HCT116 (cell line): ENCODE results near the gene SUN2. TPM values are rescaled to one million over a fixed set of nuclear protein-coding genes. Genes with fewer than 3 reads are reported as not detected.

Experiments used
- ATAC-seq: fragments of 200-7000 bp; cut with Tn5 transposase; 2 replicates; pipeline ENCODE4 v1.9.1; 2020; ENCODE audit warnings: mild to moderate bottlenecking, moderate library complexity
- BruUV-seq: library from RNA; stranded (reverse); fragments of 400-500 nt; replicated peaks from 2 replicates; lab custom pipeline; 2021; lab: Mats Ljungman, UMichigan
- CTCF ChIA-PET: fragments of 300-600 bp; sonication (Branson Sonifier 250); formaldehyde crosslinking; loops from one replicate; lab custom pipeline; 2021; ENCODE audit warnings: antibody characterized with exemption; lab: Charles Lee
- POLR2A ChIA-PET: fragments of 300-600, 350-600 bp; sonication (Branson Sonifier 250); formaldehyde crosslinking; loops from one replicate; lab custom pipeline; 2021; ENCODE audit warnings: antibody characterized with exemption; lab: Charles Lee
- RAD21 ChIA-PET, 2 experiments: fragments of 300-600 bp; sonication (Branson Sonifier 250); formaldehyde crosslinking; loops; one replicate each; lab custom pipeline; 2023; ENCODE audit warnings: low total read pairs in 2 of 2; ENCODE audit not compliant: uncharacterized antibody in 2 of 2, unreplicated experiment in 2 of 2, low non-redundant PET in 1 of 2; lab: Charles Lee
- DNase-seq: peaks from one replicate; pipeline ENCODE4 v3.0.0-alpha.2; 2010; ENCODE audit warnings: low read depth, low spot score
- H2AFZ ChIP-seq: fragments of 200-600 bp; shearing (Covaris generic), sonication (generic); 2 replicates; pipeline ENCODE4 v1.6.1; 2017; ENCODE audit warnings: low read depth, mixed run types, mixed read lengths, antibody characterized with exemption, low read length; ENCODE audit not compliant: poor library complexity, severe bottlenecking
- H3K27ac ChIP-seq: 2 replicates; pipeline ENCODE4 v1.5.1; 2012; ENCODE audit warnings: low read depth, low read length
- H3K27me3 ChIP-seq: fragments of 200-600 bp; sonication (generic); 2 replicates; pipeline ENCODE4 v1.6.1; 2016; ENCODE audit warnings: mixed run types, low read length, mixed read lengths; ENCODE audit not compliant: insufficient read depth
- H3K36me3 ChIP-seq, 2 experiments: fragments of 200-500 bp in 1 of 2; fragments of 200-600 bp in 1 of 2; sonication (Bioruptor generic) in 1 of 2; sonication (generic) in 1 of 2; 2 replicates each; pipeline versions ENCODE4 v1.5.1 to v1.6.1; 2014 to 2016; ENCODE audit warnings: low read length in 2 of 2, inconsistent platforms in 1 of 2, mixed read lengths in 1 of 2, mixed run types in 1 of 2; ENCODE audit not compliant: insufficient read depth in 2 of 2, control insufficient read depth in 1 of 2
- H3K4me1 ChIP-seq, 2 experiments: fragments of 200-600 bp in 1 of 2; sonication (generic) in 1 of 2; 2 replicates each; pipeline versions ENCODE4 v1.5.1 to v1.6.1; 2012 to 2017; ENCODE audit warnings: low read length in 2 of 2, inconsistent platforms in 1 of 2, mild to moderate bottlenecking in 1 of 2, mixed read lengths in 1 of 2, mixed run types in 1 of 2, moderate library complexity in 1 of 2; ENCODE audit not compliant: insufficient read depth in 2 of 2, control insufficient read depth in 1 of 2
- H3K4me2 ChIP-seq: fragments of 200-600 bp; sonication (generic); 2 replicates; pipeline ENCODE4 v1.6.1; 2017; ENCODE audit warnings: mixed run types, low read length, mixed read lengths
- H3K4me3 ChIP-seq, 2 experiments: fragments of 200-600 bp in 1 of 2; sonication (generic) in 1 of 2; replicated peaks in 1 of 2; 2 replicates each; pipeline ENCODE4 v1.5.1; 2011 to 2016; ENCODE audit warnings: low read length in 2 of 2, control low read depth in 1 of 2, low read depth in 1 of 2, mild to moderate bottlenecking in 1 of 2, mixed read lengths in 1 of 2, mixed run types in 1 of 2
- H3K79me2 ChIP-seq: fragments of 200-600 bp; sonication (generic); 2 replicates; pipeline ENCODE4 v1.6.1; 2017; ENCODE audit warnings: mild to moderate bottlenecking, mixed run types, low read length, moderate library complexity, mixed read lengths; ENCODE audit not compliant: insufficient read depth
- H3K9ac ChIP-seq: fragments of 200-600 bp; sonication (generic); 2 replicates; pipeline ENCODE4 v1.6.1; 2016; ENCODE audit warnings: low read length, mixed read lengths
- H3K9me2 ChIP-seq: fragments of 200-600 bp; sonication (generic), shearing (Covaris generic); 2 replicates; pipeline ENCODE4 v1.6.1; 2017; ENCODE audit warnings: mixed run types, mild to moderate bottlenecking, moderate library complexity; ENCODE audit not compliant: insufficient read depth
- H3K9me3 ChIP-seq, 2 experiments: fragments of 200-500 bp in 1 of 2; fragments of 200-600 bp in 1 of 2; sonication (Bioruptor generic) in 1 of 2; sonication (generic) in 1 of 2; 2 replicates each; pipeline ENCODE4 v1.6.1; 2014 to 2017; ENCODE audit warnings: low read length in 2 of 2, mixed read lengths in 2 of 2, inconsistent platforms in 1 of 2, low read depth in 1 of 2, mild to moderate bottlenecking in 1 of 2, mixed run types in 1 of 2, moderate library complexity in 1 of 2; ENCODE audit not compliant: control insufficient read depth in 1 of 2, insufficient read depth in 1 of 2
- H4K20me1 ChIP-seq: fragments of 200-600 bp; sonication (generic), shearing (Covaris generic); 2 replicates; pipeline ENCODE4 v1.6.1; 2017; ENCODE audit warnings: mixed run types, mild to moderate bottlenecking, moderate library complexity; ENCODE audit not compliant: insufficient read depth
- ATF3 ChIP-seq: IDR thresholded peaks from 2 replicates; pipeline ENCODE4 v1.6.1; 2012
- CBX3 ChIP-seq: IDR thresholded peaks from 2 replicates; pipeline ENCODE4 v1.6.1; 2012; ENCODE audit warnings: low read depth
- CEBPB ChIP-seq: IDR thresholded peaks from 2 replicates; pipeline ENCODE4 v1.6.1; 2012; ENCODE audit warnings: low read depth
- EGR1 ChIP-seq: IDR thresholded peaks from 2 replicates; pipeline ENCODE4 v1.6.1; 2012; ENCODE audit warnings: low read depth
- EZH2 ChIP-seq: fragments of 200-600 bp; sonication (generic); IDR thresholded peaks from 2 replicates; pipeline ENCODE4 v1.6.1; 2017; ENCODE audit warnings: antibody characterized with exemption, mixed run types
- EZH2phosphoT487 ChIP-seq: fragments of 200-600 bp; IDR thresholded peaks from 2 replicates; pipeline ENCODE4 v1.6.1; 2018; ENCODE audit warnings: antibody characterized with exemption, borderline replicate concordance
- FOSL1 ChIP-seq: IDR thresholded peaks from 2 replicates; pipeline ENCODE4 v1.6.1; 2012; ENCODE audit warnings: low read depth
- JUND ChIP-seq: IDR thresholded peaks from 2 replicates; pipeline ENCODE4 v1.6.1; 2012
- MAX ChIP-seq: IDR thresholded peaks from 2 replicates; pipeline ENCODE4 v1.6.1; 2012
- POLR2A ChIP-seq: IDR thresholded peaks from 2 replicates; pipeline ENCODE4 v1.7.0; 2011; ENCODE audit warnings: borderline replicate concordance; ENCODE audit not compliant: insufficient read depth, insufficient read length; ENCODE audit errors: extremely low read depth
- POLR2AphosphoS5 ChIP-seq: IDR thresholded peaks from 2 replicates; pipeline ENCODE4 v1.6.1; 2011; ENCODE audit warnings: mild to moderate bottlenecking, low read depth, low read length, moderate library complexity
- RAD21 ChIP-seq: IDR thresholded peaks from 2 replicates; pipeline ENCODE4 v1.6.1; 2012; ENCODE audit warnings: low read depth, mild to moderate bottlenecking
- REST ChIP-seq: IDR thresholded peaks from 2 replicates; pipeline ENCODE4 v1.6.1; 2012; ENCODE audit warnings: low read depth
- SIN3A ChIP-seq: IDR thresholded peaks from 2 replicates; pipeline ENCODE4 v1.6.1; 2012; ENCODE audit warnings: low read depth
- SP1 ChIP-seq: IDR thresholded peaks from 2 replicates; pipeline ENCODE4 v1.6.1; 2012; ENCODE audit warnings: low read depth
- TCF7L2 ChIP-seq: IDR thresholded peaks from 2 replicates; pipeline ENCODE4 v1.7.0; 2011; ENCODE audit warnings: borderline replicate concordance, inconsistent platforms; ENCODE audit not compliant: insufficient read depth, insufficient read length; ENCODE audit errors: extremely low read depth
- YY1 ChIP-seq: IDR thresholded peaks from 2 replicates; pipeline ENCODE4 v1.6.1; 2011; ENCODE audit warnings: low read length, low read depth, moderate library complexity, mild to moderate bottlenecking; ENCODE audit not compliant: insufficient replicate concordance; ENCODE audit errors: extremely low read depth
- ZBTB33 ChIP-seq: IDR thresholded peaks from 2 replicates; pipeline ENCODE4 v1.6.1; 2011; ENCODE audit warnings: mild to moderate bottlenecking, low read length, moderate library complexity; ENCODE audit not compliant: insufficient replicate concordance; ENCODE audit errors: extremely low read depth
- ZFX ChIP-seq: fragments of 450-650 bp; IDR thresholded peaks from 2 replicates; pipeline ENCODE4 v1.6.1; 2017
- ZNF274 ChIP-seq: fragments of 200-500 bp; sonication (Bioruptor generic); IDR thresholded peaks from 2 replicates; pipeline ENCODE4 v1.6.1; 2014; ENCODE audit warnings: mild to moderate bottlenecking, low read depth, low read length, inconsistent platforms
- intact Hi-C: fragments of 100-400 bp; cut with micrococcal nuclease; formaldehyde crosslinking; loops from 2 replicates; pipeline ENCODE4 v1.10.0; 2022
- total RNA-seq: library from RNA; stranded (reverse); gene quantifications from one replicate; pipeline ENCODE4 v1.2.1, GENCODE V29; 2021; ENCODE audit not compliant: unreplicated experiment

Gene SUN2
- total RNA-seq, 1 experiment from 2014 or later = 71.6 TPM

- RAD21 ChIA-PET = no interaction called here
- Histone ChIP-seq H3K27me3 (no peaks in the 10 kb centered on the region), H3K79me2 (no peaks in the 10 kb centered on the region), H3K4me3 (no peak overlapping the region), H4K20me1 (no peaks in the 10 kb centered on the region), H2AFZ (no peak overlapping the region), H3K4me1 (peaks cover 26 to 37% of the 10 kb centered on the region in 2 experiments), H3K36me3 (no peaks in the 10 kb centered on the region), H3K27ac (no peak overlapping the region), H3K9ac (no peak overlapping the region), H3K4me2 (no peak overlapping the region), H3K9me2 (no peaks in the 10 kb centered on the region), H3K9me3 (no peaks in the 10 kb centered on the region)
- ATAC-seq (no peak), DNase-seq (no peak)
- intact Hi-C loops = loop anchor here (5.0 kb wide), 1 partner anchor 75 kb away; the partner anchor contains the start of gene NPTXR
- CTCF ChIA-PET = interaction anchor here (1.1 to 2.4 kb wide), 2 partner anchors 103 to 351 kb away, joined by 3 to 10 read pairs; no protein-coding TSS in a partner anchor
- POLR2A ChIA-PET = no interaction called here
- TF ChIP-seq YY1 (no peak), FOSL1 (no peak), ZNF274 (no peak), TCF7L2 (no peak), MAX (no peak), POLR2AphosphoS5 (no peak), JUND (no peak), EZH2 (no peak), SIN3A (no peak), CBX3 (no peak), EZH2phosphoT487 (no peak), ATF3 (no peak), ZFX (no peak), CEBPB (no peak), POLR2A (no peak), ZBTB33 (no peak), REST (no peak), RAD21 (no peak), EGR1 (no peak), SP1 (no peak)
- no TSS peak for BruUV-seq
These were observed 11.5 kb upstream of the SUN2 start for GRCh38 chr22:38767313-38767712.
